Measurements from ENCODE around the gene PKNOX2.

The PKNOX2 gene

GRCh38 chr11:125289419-125290098 is 125.0 kb downstream of the PKNOX2 start:
- DNase-seq = no peak

GRCh38 chr11:125290263-125290662 is 125.7 kb downstream of the PKNOX2 start:
- no peak for DNase-seq

GRCh38 chr11:125292100-125292499 is 127.5 kb downstream of the PKNOX2 start:
- DNase-seq = no peak

GRCh38 chr11:125293596-125293995 is 129.0 kb downstream of the PKNOX2 start:
- no peak for DNase-seq

GRCh38 chr11:125295931-125296330 is 131.4 kb downstream of the PKNOX2 start:
- DNase-seq = no peak

- no peak for DNase-seq
Observed at GRCh38 chr11:125297346-125297915, 132.9 kb downstream of the PKNOX2 start.

GRCh38 chr11:125299061-125299615 is 134.6 kb downstream of the PKNOX2 start:
- no peak for DNase-seq

- DNase-seq = no peak
Observed at GRCh38 chr11:125299821-125300220, 135.3 kb downstream of the PKNOX2 start.

- DNase-seq = peak; percentile 35
Observed at GRCh38 chr11:125300791-125301218, 136.3 kb downstream of the PKNOX2 start.

- DNase-seq = peak; percentile 58
Observed at GRCh38 chr11:125301346-125301745, 136.8 kb downstream of the PKNOX2 start.

GRCh38 chr11:125303186-125303585 is 138.6 kb downstream of the PKNOX2 start:
- DNase-seq = no peak

- no peak for DNase-seq
Observed at GRCh38 chr11:125303694-125304093, 139.1 kb downstream of the PKNOX2 start.

- peak; percentile 82 for DNase-seq
Observed at GRCh38 chr11:125304136-125304535, 139.6 kb downstream of the PKNOX2 start.

GRCh38 chr11:125304876-125305275 is 140.3 kb downstream of the PKNOX2 start:
- DNase-seq = no peak

GRCh38 chr11:125305345-125305744 is 140.8 kb downstream of the PKNOX2 start:
- DNase-seq = peak; percentile 36

- no peak for DNase-seq
Observed at GRCh38 chr11:125306476-125306875, 141.9 kb downstream of the PKNOX2 start.

GRCh38 chr11:125308246-125308645 is 143.7 kb downstream of the PKNOX2 start:
- DNase-seq = no peak

- no peak for DNase-seq
Observed at GRCh38 chr11:125312391-125312790, 147.8 kb downstream of the PKNOX2 start.

GRCh38 chr11:125312812-125313211 is 148.3 kb downstream of the PKNOX2 start:
- no peak for DNase-seq

- no peak for DNase-seq
Observed at GRCh38 chr11:125313271-125314219, 149.0 kb downstream of the PKNOX2 start.

- no peak for DNase-seq
Observed at GRCh38 chr11:125314276-125315078, 149.9 kb downstream of the PKNOX2 start.

- DNase-seq = peak; percentile 27
Observed at GRCh38 chr11:125315079-125315740, 150.7 kb downstream of the PKNOX2 start.

Data from NCI-H2171 treated with DMSO at 0.1 percent for 48 hours (cell line).